ENCODE measurements around the gene RBM48.
"Not testable (repeated sequence)": the region's sequence is repeated elsewhere in the genome, so short reads cannot be mapped to it uniquely, and the experiment has no call there.

The RBM48 gene

GRCh38 chr7:92528188-92528957, at the start of gene RBM48, which contains the start of gene PEX1:
RBM48 (plus strand) TSS chr7:92528795; CDS start chr7:92528814, 19 bp downstream.
PEX1 (minus strand) TSS chr7:92528520; CDS start chr7:92528435, 85 bp downstream.
- peak within 1 kb of the TSS; percentile 82 to 95 (median 90) for H3K9ac ChIP-seq (ENCODE audit: low read length in 5 of 5)
- no peaks in the 10 kb centered on the region for H3K27me3 ChIP-seq (ENCODE audit: control insufficient read depth in 5 of 5, insufficient read depth in 4 of 5, low read length in 5 of 5)
- no peaks in the 10 kb centered on the region for H3K9me3 ChIP-seq (ENCODE audit: control insufficient read depth in 5 of 5, low read length in 5 of 5)
- peak within 1 kb of the TSS; percentile 94 for H3K27ac ChIP-seq (ENCODE audit: low read depth, low read length)
- H3K4me3 ChIP-seq (ENCODE audit: low read depth in 1 of 5, low read length in 5 of 5) = peak within 1 kb of the TSS; percentile 94 to 100 (median 99)
- peaks cover 0 to 23% (median 18%) of the 10 kb centered on the region in 5 donors for H3K4me1 ChIP-seq (ENCODE audit: control insufficient read depth in 5 of 5, insufficient read depth in 5 of 5, low read length in 5 of 5)
- peaks cover 22 to 28% (median 24%) of the 10 kb centered on the region in 5 donors for H3K36me3 ChIP-seq (ENCODE audit: control insufficient read depth in 5 of 5, insufficient read depth in 5 of 5, low read length in 5 of 5)

GRCh38 chr7:92479146-92479545, 49.4 kb upstream of the RBM48 start:
- H3K4me1 ChIP-seq (ENCODE audit: control insufficient read depth in 5 of 5, insufficient read depth in 5 of 5, low read length in 5 of 5); H3K9me3 ChIP-seq (ENCODE audit: control insufficient read depth in 5 of 5, low read length in 5 of 5); H3K27me3 ChIP-seq (ENCODE audit: control insufficient read depth in 5 of 5, insufficient read depth in 4 of 5, low read length in 5 of 5); H3K9ac ChIP-seq (ENCODE audit: low read length in 5 of 5); H3K27ac ChIP-seq (ENCODE audit: low read depth, low read length); H3K4me3 ChIP-seq (ENCODE audit: low read depth in 1 of 5, low read length in 5 of 5): not testable (repeated sequence)
- peaks cover 0 to 23% (median 2%) of the 10 kb centered on the region in 5 donors for H3K36me3 ChIP-seq (ENCODE audit: control insufficient read depth in 5 of 5, insufficient read depth in 5 of 5, low read length in 5 of 5)

- H3K4me3 ChIP-seq (ENCODE audit: low read depth in 1 of 5, low read length in 5 of 5); H3K27me3 ChIP-seq (ENCODE audit: control insufficient read depth in 5 of 5, insufficient read depth in 4 of 5, low read length in 5 of 5); H3K9ac ChIP-seq (ENCODE audit: low read length in 5 of 5); H3K27ac ChIP-seq (ENCODE audit: low read depth, low read length); H3K9me3 ChIP-seq (ENCODE audit: control insufficient read depth in 5 of 5, low read length in 5 of 5): not testable (repeated sequence)
- Histone ChIP-seq H3K36me3 (ENCODE audit: control insufficient read depth in 5 of 5, insufficient read depth in 5 of 5, low read length in 5 of 5) (peaks cover 7 to 19% (median 12%) of the 10 kb centered on the region in 5 donors), H3K4me1 (ENCODE audit: control insufficient read depth in 5 of 5, insufficient read depth in 5 of 5, low read length in 5 of 5) (peaks cover 0 to 21% (median 14%) of the 10 kb centered on the region in 5 donors)
These were observed 45.0 kb upstream of the RBM48 start for GRCh38 chr7:92483624-92484023.

GRCh38 chr7:92484226-92484625, 44.4 kb upstream of the RBM48 start:
- peaks cover 0 to 23% (median 14%) of the 10 kb centered on the region in 5 donors for H3K4me1 ChIP-seq (ENCODE audit: control insufficient read depth in 5 of 5, insufficient read depth in 5 of 5, low read length in 5 of 5)
- not testable (repeated sequence) for H3K9ac ChIP-seq (ENCODE audit: low read length in 5 of 5); H3K27ac ChIP-seq (ENCODE audit: low read depth, low read length); H3K4me3 ChIP-seq (ENCODE audit: low read depth in 1 of 5, low read length in 5 of 5); H3K9me3 ChIP-seq (ENCODE audit: control insufficient read depth in 5 of 5, low read length in 5 of 5); H3K27me3 ChIP-seq (ENCODE audit: control insufficient read depth in 5 of 5, insufficient read depth in 4 of 5, low read length in 5 of 5)
- peaks cover 9 to 22% (median 18%) of the 10 kb centered on the region in 5 donors for H3K36me3 ChIP-seq (ENCODE audit: control insufficient read depth in 5 of 5, insufficient read depth in 5 of 5, low read length in 5 of 5)

- H3K36me3 ChIP-seq (ENCODE audit: control insufficient read depth in 5 of 5, insufficient read depth in 5 of 5, low read length in 5 of 5) = peaks cover 15 to 32% (median 24%) of the 10 kb centered on the region in 5 donors
- peaks cover 0 to 33% (median 17%) of the 10 kb centered on the region in 5 donors for H3K4me1 ChIP-seq (ENCODE audit: control insufficient read depth in 5 of 5, insufficient read depth in 5 of 5, low read length in 5 of 5)
- H3K27me3 ChIP-seq (ENCODE audit: control insufficient read depth in 5 of 5, insufficient read depth in 4 of 5, low read length in 5 of 5) = no peaks in the 10 kb centered on the region
- no peak overlapping the region for H3K4me3 ChIP-seq (ENCODE audit: low read depth in 1 of 5, low read length in 5 of 5)
- peak overlapping the region in 2 of 5 donors; percentile 7 to 43 for H3K9ac ChIP-seq (ENCODE audit: low read length in 5 of 5)
- no peaks in the 10 kb centered on the region for H3K9me3 ChIP-seq (ENCODE audit: control insufficient read depth in 5 of 5, low read length in 5 of 5)
- H3K27ac ChIP-seq (ENCODE audit: low read depth, low read length) = peak overlapping the region; percentile 74
These were observed 43.2 kb upstream of the RBM48 start for GRCh38 chr7:92485267-92485892.

- Histone ChIP-seq H3K4me1 (ENCODE audit: control insufficient read depth in 5 of 5, insufficient read depth in 5 of 5, low read length in 5 of 5) (peaks cover 0 to 33% (median 17%) of the 10 kb centered on the region in 5 donors), H3K27ac (ENCODE audit: low read depth, low read length) (peak overlapping the region; percentile 74), H3K9me3 (ENCODE audit: control insufficient read depth in 5 of 5, low read length in 5 of 5) (no peaks in the 10 kb centered on the region), H3K36me3 (ENCODE audit: control insufficient read depth in 5 of 5, insufficient read depth in 5 of 5, low read length in 5 of 5) (peaks cover 15 to 38% (median 26%) of the 10 kb centered on the region in 5 donors), H3K27me3 (ENCODE audit: control insufficient read depth in 5 of 5, insufficient read depth in 4 of 5, low read length in 5 of 5) (no peaks in the 10 kb centered on the region), H3K4me3 (ENCODE audit: low read depth in 1 of 5, low read length in 5 of 5) (peak overlapping the region in 1 of 5 donors; percentile 1), H3K9ac (ENCODE audit: low read length in 5 of 5) (peak overlapping the region in 1 of 5 donors; percentile 33)
These were observed 42.6 kb upstream of the RBM48 start for GRCh38 chr7:92485974-92486373.

GRCh38 chr7:92487804-92488203, 40.8 kb upstream of the RBM48 start:
- Histone ChIP-seq H3K9ac (ENCODE audit: low read length in 5 of 5) (peak overlapping the region in 1 of 5 donors; percentile 24), H3K27ac (ENCODE audit: low read depth, low read length) (no peak overlapping the region), H3K27me3 (ENCODE audit: control insufficient read depth in 5 of 5, insufficient read depth in 4 of 5, low read length in 5 of 5) (no peaks in the 10 kb centered on the region), H3K4me1 (ENCODE audit: control insufficient read depth in 5 of 5, insufficient read depth in 5 of 5, low read length in 5 of 5) (peaks cover 0 to 33% (median 17%) of the 10 kb centered on the region in 5 donors), H3K36me3 (ENCODE audit: control insufficient read depth in 5 of 5, insufficient read depth in 5 of 5, low read length in 5 of 5) (peaks cover 27 to 56% (median 42%) of the 10 kb centered on the region in 5 donors), H3K9me3 (ENCODE audit: control insufficient read depth in 5 of 5, low read length in 5 of 5) (no peaks in the 10 kb centered on the region), H3K4me3 (ENCODE audit: low read depth in 1 of 5, low read length in 5 of 5) (no peak overlapping the region)

- peaks cover 32 to 70% (median 56%) of the 10 kb centered on the region in 5 donors for H3K36me3 ChIP-seq (ENCODE audit: control insufficient read depth in 5 of 5, insufficient read depth in 5 of 5, low read length in 5 of 5)
- no peaks in the 10 kb centered on the region for H3K9me3 ChIP-seq (ENCODE audit: control insufficient read depth in 5 of 5, low read length in 5 of 5)
- no peak overlapping the region for H3K27ac ChIP-seq (ENCODE audit: low read depth, low read length)
- H3K9ac ChIP-seq (ENCODE audit: low read length in 5 of 5) = no peak overlapping the region
- no peaks in the 10 kb centered on the region for H3K27me3 ChIP-seq (ENCODE audit: control insufficient read depth in 5 of 5, insufficient read depth in 4 of 5, low read length in 5 of 5)
- H3K4me3 ChIP-seq (ENCODE audit: low read depth in 1 of 5, low read length in 5 of 5) = no peak overlapping the region
- H3K4me1 ChIP-seq (ENCODE audit: control insufficient read depth in 5 of 5, insufficient read depth in 5 of 5, low read length in 5 of 5) = peaks cover 0 to 33% (median 17%) of the 10 kb centered on the region in 5 donors
These were observed 39.0 kb upstream of the RBM48 start for GRCh38 chr7:92489634-92490033.

- H3K4me1 ChIP-seq (ENCODE audit: control insufficient read depth in 5 of 5, insufficient read depth in 5 of 5, low read length in 5 of 5) = no peaks in the 10 kb centered on the region
- peaks cover 45 to 73% (median 51%) of the 10 kb centered on the region in 5 donors for H3K36me3 ChIP-seq (ENCODE audit: control insufficient read depth in 5 of 5, insufficient read depth in 5 of 5, low read length in 5 of 5)
- no peak overlapping the region for H3K27ac ChIP-seq (ENCODE audit: low read depth, low read length)
- no peak overlapping the region for H3K4me3 ChIP-seq (ENCODE audit: low read depth in 1 of 5, low read length in 5 of 5)
- H3K9ac ChIP-seq (ENCODE audit: low read length in 5 of 5) = no peak overlapping the region
- no peaks in the 10 kb centered on the region for H3K27me3 ChIP-seq (ENCODE audit: control insufficient read depth in 5 of 5, insufficient read depth in 4 of 5, low read length in 5 of 5)
- no peaks in the 10 kb centered on the region for H3K9me3 ChIP-seq (ENCODE audit: control insufficient read depth in 5 of 5, low read length in 5 of 5)
These were observed 31.7 kb upstream of the RBM48 start for GRCh38 chr7:92496876-92497275.

- Histone ChIP-seq H3K27ac (ENCODE audit: low read depth, low read length) (no peak overlapping the region), H3K4me3 (ENCODE audit: low read depth in 1 of 5, low read length in 5 of 5) (no peak overlapping the region), H3K4me1 (ENCODE audit: control insufficient read depth in 5 of 5, insufficient read depth in 5 of 5, low read length in 5 of 5) (no peaks in the 10 kb centered on the region), H3K27me3 (ENCODE audit: control insufficient read depth in 5 of 5, insufficient read depth in 4 of 5, low read length in 5 of 5) (no peaks in the 10 kb centered on the region), H3K9ac (ENCODE audit: low read length in 5 of 5) (no peak overlapping the region), H3K36me3 (ENCODE audit: control insufficient read depth in 5 of 5, insufficient read depth in 5 of 5, low read length in 5 of 5) (peaks cover 38 to 76% (median 50%) of the 10 kb centered on the region in 5 donors), H3K9me3 (ENCODE audit: control insufficient read depth in 5 of 5, low read length in 5 of 5) (no peaks in the 10 kb centered on the region)
These were observed 30.0 kb upstream of the RBM48 start for GRCh38 chr7:92498557-92498956.

Measured in subcutaneous abdominal adipose tissue (tissue), 5 donors.